ENCODE measurements around the gene MAP4K2.

MAP4K2 gene

DNA sequence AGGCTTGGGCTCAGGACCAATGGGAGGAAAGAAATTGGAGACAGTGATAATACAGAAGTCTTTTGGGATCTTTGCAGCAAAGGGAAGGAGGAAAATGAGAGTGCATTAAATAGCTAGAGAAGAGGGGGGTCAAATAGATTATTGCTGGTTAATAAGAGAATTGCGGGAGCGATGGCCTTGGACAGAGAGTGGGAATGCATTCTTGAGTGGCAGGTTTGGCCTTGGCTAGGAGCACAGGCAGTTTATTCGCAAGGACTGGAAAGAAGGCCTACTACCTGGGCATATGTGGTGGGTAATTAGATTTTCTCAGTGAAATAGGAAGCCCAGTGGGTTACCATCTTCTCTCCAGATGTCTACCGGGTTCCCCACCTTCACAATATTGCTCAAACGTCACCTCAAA is 10.8 kb upstream of the MAP4K2 start:
- no peak for DNase-seq (ENCODE audit: low read depth in 4 of 4, low spot score in 1 of 4)

GRCh38 chr11:64810891-64811272 is 7.9 kb upstream of the MAP4K2 start:
- DNase-seq (ENCODE audit: low read depth in 4 of 4, low spot score in 1 of 4), result no peak

DNA sequence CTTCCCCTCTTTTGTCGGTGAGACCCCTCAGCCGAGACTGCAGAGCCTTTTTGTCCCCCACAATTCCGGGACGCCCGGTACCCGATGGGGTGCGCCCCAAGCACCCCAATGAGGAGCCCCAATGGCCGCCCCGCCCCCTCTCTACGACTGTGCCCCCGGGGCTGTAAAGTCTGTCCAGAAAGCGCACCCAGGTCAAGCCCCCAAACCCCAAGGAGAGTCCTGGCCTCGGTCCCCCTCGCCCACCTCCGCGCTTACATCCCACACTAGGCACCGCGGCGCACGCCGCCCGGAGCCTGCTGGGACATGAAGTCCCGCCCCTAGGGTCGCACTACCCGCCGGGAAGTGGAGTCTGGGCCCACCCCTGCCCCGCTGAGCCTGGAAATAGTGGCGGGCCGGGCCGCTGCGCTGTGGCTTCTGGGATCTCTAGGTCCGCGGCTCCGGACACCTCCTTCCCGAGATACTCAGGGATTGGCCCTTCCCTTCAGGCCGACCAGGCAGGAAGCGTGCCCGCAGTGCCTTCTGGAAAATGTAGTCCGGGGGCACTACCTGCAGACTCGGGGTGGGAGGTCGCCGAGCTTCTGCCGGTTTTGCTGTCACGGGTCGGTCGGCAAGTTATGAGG is 7.4 kb upstream of the MAP4K2 start, which contains the start of gene MEN1:
TSS of gene MEN1 (minus strand) at position 281 of the 620 bp plus-strand sequence. CDS start 442 bp downstream, outside the sequence.
- peak; percentile 55 to 78 (median 65) for DNase-seq (ENCODE audit: low read depth in 4 of 4, low spot score in 1 of 4)

- no peak for DNase-seq (ENCODE audit: low read depth in 4 of 4, low spot score in 1 of 4)
Observed at GRCh38 chr11:64809781-64810241, 6.8 kb upstream of the MAP4K2 start.

DNA sequence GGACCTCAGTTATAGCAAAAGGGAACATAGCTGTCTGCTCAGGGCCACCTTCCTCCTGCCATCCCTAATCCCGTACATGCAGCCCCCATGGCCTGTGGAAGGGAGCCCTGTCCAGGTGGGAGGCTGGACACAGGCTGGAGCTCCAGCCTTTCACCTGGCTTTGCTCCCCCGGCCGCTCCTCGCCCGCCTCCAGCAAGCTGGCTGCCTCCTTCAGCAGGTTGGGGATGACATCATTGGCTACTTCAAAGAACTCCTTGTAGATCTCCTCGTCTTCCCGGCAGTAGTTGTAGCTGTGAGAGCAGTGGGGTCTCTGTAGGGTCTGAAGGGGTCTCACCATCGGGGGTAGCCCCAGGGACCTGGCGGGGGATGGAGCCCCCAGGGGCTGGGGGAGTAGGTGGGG is 2.5 kb upstream of the MAP4K2 start:
- no peak for DNase-seq (ENCODE audit: low read depth in 4 of 4, low spot score in 1 of 4)

GRCh38 chr11:64804346-64805210 is 1.6 kb upstream of the MAP4K2 start:
- no peak for DNase-seq (ENCODE audit: low read depth in 4 of 4, low spot score in 1 of 4)

GRCh38 chr11:64803846-64804345 is 882 bp upstream of the MAP4K2 start:
- no peak for DNase-seq (ENCODE audit: low read depth in 4 of 4, low spot score in 1 of 4)

- peak in 1 of 4 experiments; percentile 29 for DNase-seq (ENCODE audit: low read depth in 4 of 4, low spot score in 1 of 4)
Observed at GRCh38 chr11:64802370-64803157, 450 bp downstream of the MAP4K2 start.

DNA sequence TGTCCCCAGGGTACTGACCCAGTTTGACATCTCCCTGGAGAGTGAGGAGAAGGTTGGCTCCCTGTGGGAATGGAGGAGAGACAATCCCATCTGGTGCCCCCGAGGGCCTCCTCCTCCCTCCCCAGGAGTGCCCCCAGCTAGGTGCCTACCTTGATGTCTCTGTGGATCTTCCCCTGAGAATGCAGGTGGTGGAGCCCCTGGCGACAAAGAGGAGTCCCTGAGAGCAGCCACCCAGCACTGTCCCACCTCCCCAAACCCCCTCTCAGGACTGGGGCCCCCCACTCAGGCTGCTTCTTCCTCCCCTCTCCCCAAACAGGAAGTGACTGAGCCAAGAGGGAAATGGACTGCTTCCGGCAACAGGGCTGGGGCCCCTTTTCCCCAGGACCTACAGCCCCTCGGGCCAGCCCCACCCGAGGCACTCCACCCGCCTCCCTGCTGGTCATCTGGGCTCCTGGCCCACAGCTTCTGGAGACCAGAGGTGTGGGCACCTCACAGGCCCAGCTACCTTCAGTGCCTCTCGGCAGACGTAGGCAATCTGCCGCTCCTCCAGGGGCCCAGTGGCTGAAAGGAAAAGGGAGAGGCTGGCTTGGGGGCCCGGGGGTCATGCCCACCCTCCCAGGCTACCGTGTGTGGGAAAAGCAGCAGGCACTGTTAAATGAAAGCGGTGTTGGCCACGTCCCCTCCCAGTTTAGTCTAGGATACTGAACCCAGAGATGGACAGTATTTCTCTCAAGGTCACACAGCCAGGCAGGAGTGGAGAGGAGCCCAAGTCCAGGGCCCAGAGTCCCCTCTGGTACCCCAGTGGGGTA is 1.2 kb downstream of the MAP4K2 start:
- DNase-seq (ENCODE audit: low read depth in 4 of 4, low spot score in 1 of 4), result no peak

- DNase-seq (ENCODE audit: low read depth in 4 of 4, low spot score in 1 of 4), result no peak
Observed at GRCh38 chr11:64801158-64801464, 1.9 kb downstream of the MAP4K2 start.

DNA sequence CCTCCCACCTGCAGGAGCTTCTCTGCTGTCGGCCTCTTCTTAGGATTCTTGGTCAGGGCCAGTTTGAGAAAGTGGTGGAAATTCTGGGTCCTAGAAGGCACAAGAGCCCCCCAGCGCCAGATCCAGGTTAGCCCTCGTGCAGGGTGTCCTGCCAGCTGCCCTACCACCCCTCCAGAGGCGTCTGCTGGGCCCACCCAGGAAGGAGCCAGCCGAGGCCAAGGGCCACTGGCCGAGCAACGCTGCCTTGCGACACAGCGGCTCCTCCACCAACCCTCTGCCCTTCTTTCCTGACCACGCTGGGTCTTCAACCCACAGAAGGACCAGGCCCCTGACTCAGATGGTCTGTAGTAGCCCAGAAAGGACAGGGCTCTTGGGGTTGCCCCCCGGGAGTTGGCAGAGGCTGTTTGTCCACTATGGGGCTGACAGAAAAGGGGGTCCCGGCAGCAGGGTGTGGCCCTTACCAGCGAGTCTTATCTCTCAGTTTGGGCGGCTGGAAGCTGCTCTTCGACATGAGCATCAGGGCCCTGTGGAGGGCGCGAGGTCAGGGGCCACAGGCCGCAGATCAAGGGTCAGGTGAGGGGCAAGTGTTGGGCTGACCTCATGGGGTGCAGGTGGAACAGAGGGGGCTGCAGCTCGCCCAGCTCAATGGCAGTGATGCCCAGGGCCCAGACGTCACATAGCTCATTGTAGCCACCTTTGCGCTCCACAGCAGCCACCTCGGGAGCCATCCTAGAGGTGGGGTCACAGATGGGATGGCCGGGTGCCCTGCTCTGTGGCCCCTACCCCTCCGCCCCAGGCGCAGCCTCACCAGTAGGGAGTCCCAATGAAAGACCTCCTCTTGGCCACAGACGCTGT is 2.5 kb downstream of the MAP4K2 start:
- DNase-seq (ENCODE audit: low read depth in 4 of 4, low spot score in 1 of 4), result no peak

- no peak for DNase-seq (ENCODE audit: low read depth in 4 of 4, low spot score in 1 of 4)
Observed at GRCh38 chr11:64799623-64800302, 3.3 kb downstream of the MAP4K2 start.

DNA sequence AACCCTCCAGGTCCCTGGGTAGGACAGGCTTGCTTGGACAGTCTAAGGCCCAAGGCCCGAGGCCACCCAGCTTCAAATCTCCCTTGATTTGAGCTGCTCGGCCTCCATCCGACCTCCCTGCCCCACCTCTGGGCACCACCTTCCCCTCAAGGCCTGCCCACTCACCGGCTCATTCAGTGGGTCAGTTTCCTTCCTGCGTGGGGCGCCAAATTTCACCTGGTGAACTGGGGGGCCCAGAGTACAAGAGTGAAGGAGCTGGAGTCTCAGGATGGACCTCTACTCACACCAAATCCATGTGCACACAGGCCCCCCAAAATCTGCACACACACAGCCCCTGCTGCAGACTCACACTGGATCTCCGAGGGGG is 3.8 kb downstream of the MAP4K2 start:
- DNase-seq (ENCODE audit: low read depth in 4 of 4, low spot score in 1 of 4), result no peak

GRCh38 chr11:64796757-64797541 is 6.1 kb downstream of the MAP4K2 start:
- DNase-seq (ENCODE audit: low read depth in 4 of 4, low spot score in 1 of 4), result no peak

- no peak for DNase-seq (ENCODE audit: low read depth in 4 of 4, low spot score in 1 of 4)
Observed at GRCh38 chr11:64796047-64796756, 6.8 kb downstream of the MAP4K2 start.

DNA sequence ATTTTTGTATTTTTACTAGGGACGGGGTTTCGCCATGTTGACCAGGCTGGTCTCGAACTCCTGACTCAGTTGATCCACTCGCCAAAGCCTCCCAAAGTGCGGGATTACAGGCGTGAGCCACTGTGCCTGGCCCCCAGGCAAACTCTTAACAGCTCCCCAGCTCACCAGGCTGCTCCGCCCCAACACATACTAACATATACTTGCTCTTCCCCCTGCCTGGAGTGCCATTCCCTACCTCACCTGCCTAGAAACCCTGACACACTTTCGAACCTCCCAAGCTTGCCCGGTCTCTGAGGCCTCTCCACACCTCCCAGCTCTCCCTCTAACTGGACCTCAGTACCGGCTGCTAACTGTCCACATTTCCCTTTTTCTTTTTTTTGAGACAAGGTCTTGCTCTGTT is 8.5 kb downstream of the MAP4K2 start:
- DNase-seq (ENCODE audit: low read depth in 4 of 4, low spot score in 1 of 4), result no peak

- no peak for DNase-seq (ENCODE audit: low read depth in 4 of 4, low spot score in 1 of 4)
Observed at GRCh38 chr11:64793271-64794160, 9.5 kb downstream of the MAP4K2 start.

Data from stimulated activated CD4-positive, alpha-beta T cell treated with anti-CD3 and anti-CD28 coated beads, Interleukin-1b, Interleukin-23, amount 100 ng/mL, for 24 hours (primary cell).